Upper lobe of right lung (tissue), 1 donor: Measurements from ENCODE around the gene PHF20. TPM values are rescaled to one million over a fixed set of nuclear protein-coding genes. Genes with fewer than 3 reads are reported as not detected.

Experiments used
- ATAC-seq: fragments of 200-7000 bp; cut with Tn5 transposase; one replicate; pipeline ENCODE4 v1.9.1; 2020; ENCODE audit warnings: mild to moderate bottlenecking, moderate library complexity
- DNase-seq: peaks from one replicate; pipeline ENCODE4 v3.0.0-alpha.2; 2020
- H3K27ac ChIP-seq: fragments of 200-600 bp; one replicate; pipeline ENCODE4 v1.8.0; 2022
- H3K27me3 ChIP-seq: fragments of 200-600 bp; one replicate; pipeline ENCODE4 v1.8.0; 2022; ENCODE audit warnings: mild to moderate bottlenecking
- H3K36me3 ChIP-seq: fragments of 200-600 bp; one replicate; pipeline ENCODE4 v1.8.0; 2022
- H3K4me1 ChIP-seq: fragments of 200-600 bp; one replicate; pipeline ENCODE4 v1.8.0; 2022
- H3K4me3 ChIP-seq: fragments of 200-600 bp; one replicate; pipeline ENCODE4 v1.8.0; 2022; ENCODE audit warnings: mild to moderate bottlenecking
- H3K9me3 ChIP-seq: fragments of 200-600 bp; one replicate; pipeline ENCODE4 v1.8.0; 2022
- intact Hi-C: fragments of 100-400 bp; cut with DNase I; formaldehyde crosslinking; loops from one replicate; pipeline ENCODE4 v1.11.0; 2022
- total RNA-seq: library from RNA; stranded (reverse); fragmentation: NEBNext Ultra II Directional; extraction: Animal tissue kit (Norgen Biotek cat#: 25700); gene quantifications from one replicate; pipeline ENCODE4 v1.2.1, GENCODE V29; 2021
- TF ChIP-seq, protein P1 (sequence below): fragments of 200-600 bp; IDR thresholded peaks from one replicate; pipeline ENCODE4 v1.8.0; 2022; ENCODE audit warnings: antibody characterized with exemption
- donor health status: DM: no; HTN: yes; CAD: no; lungs with severe emphysema.

The PHF20 gene
- total RNA-seq, 1 donor from 2014 or later: 56.5 TPM

DNA sequence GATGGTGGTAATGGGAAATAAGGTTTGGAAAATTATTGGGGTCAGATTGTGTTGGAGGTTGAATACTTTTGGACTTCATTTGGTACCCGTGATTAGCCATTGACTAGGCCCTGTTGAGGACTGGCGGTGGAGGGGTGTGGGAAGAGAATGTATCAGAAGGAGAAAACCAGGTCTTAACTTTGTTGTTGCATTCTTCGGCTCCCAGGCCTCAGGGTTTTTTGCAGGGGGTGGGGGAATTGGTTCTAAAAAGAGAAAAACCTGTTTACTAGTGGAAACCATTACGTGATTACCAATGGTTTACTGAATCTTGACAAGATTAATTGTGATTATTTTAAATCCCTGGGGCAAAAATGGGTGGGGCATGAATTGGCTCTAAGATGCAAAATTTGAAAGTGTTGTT, 85.1 kb downstream of the PHF20 start:
- ATAC-seq (no peak), DNase-seq (no peak)
- TF ChIP-seq, protein P1, sequence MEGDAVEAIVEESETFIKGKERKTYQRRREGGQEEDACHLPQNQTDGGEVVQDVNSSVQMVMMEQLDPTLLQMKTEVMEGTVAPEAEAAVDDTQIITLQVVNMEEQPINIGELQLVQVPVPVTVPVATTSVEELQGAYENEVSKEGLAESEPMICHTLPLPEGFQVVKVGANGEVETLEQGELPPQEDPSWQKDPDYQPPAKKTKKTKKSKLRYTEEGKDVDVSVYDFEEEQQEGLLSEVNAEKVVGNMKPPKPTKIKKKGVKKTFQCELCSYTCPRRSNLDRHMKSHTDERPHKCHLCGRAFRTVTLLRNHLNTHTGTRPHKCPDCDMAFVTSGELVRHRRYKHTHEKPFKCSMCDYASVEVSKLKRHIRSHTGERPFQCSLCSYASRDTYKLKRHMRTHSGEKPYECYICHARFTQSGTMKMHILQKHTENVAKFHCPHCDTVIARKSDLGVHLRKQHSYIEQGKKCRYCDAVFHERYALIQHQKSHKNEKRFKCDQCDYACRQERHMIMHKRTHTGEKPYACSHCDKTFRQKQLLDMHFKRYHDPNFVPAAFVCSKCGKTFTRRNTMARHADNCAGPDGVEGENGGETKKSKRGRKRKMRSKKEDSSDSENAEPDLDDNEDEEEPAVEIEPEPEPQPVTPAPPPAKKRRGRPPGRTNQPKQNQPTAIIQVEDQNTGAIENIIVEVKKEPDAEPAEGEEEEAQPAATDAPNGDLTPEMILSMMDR: no peak
- Histone ChIP-seq H3K27me3 (no peaks in the 10 kb centered on the region), H3K4me1 (no peaks in the 10 kb centered on the region), H3K9me3 (no peaks in the 10 kb centered on the region), H3K4me3 (no peak overlapping the region), H3K27ac (no peak overlapping the region), H3K36me3 (peaks cover 42% of the 10 kb centered on the region)
- intact Hi-C loops: no loop called here

DNA sequence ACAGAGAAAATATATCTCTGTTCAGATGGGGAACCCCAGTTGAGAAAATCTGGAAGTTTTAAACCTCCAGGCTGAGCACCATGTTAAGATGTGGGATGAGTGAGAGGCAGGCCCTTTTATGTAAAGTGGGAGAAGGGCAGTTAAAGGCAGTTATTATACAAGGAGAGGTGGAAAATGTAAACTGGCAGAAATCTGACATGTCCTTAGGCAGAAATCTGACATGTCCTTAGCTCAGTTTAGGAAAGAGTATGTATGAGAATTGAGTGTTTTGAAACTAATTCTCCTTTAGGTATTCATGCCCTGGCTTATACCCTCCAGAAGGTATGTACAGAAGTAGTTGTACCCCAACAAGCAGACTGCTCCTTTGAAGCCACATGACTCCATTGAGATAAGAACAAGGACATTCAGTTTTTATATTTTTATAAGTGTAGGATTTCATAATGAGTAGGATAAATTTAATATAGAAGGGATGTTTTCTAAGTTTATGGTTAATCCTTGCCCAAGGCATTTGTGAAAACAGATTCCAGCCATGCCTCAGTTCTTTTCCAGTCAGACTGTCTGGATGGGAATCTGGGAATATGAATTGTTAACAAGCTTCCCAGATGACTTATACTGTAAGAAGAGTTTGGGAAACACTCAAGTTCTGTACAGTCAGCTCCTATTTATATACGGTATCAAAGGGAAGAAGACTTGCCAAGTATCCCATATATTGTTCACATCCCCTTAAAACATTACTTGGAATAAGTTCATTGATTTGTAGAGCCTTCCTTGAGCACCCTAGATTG, 94.8 kb downstream of the PHF20 start:
- no peak for ATAC-seq
- no peak for DNase-seq
- TF ChIP-seq, protein P1: no peak
- Histone ChIP-seq H3K9me3 (no peaks in the 10 kb centered on the region), H3K27ac (no peak overlapping the region), H3K4me3 (no peak overlapping the region), H3K36me3 (peaks cover 12% of the 10 kb centered on the region), H3K4me1 (no peaks in the 10 kb centered on the region), H3K27me3 (no peaks in the 10 kb centered on the region)
- intact Hi-C loops: no loop called here

DNA sequence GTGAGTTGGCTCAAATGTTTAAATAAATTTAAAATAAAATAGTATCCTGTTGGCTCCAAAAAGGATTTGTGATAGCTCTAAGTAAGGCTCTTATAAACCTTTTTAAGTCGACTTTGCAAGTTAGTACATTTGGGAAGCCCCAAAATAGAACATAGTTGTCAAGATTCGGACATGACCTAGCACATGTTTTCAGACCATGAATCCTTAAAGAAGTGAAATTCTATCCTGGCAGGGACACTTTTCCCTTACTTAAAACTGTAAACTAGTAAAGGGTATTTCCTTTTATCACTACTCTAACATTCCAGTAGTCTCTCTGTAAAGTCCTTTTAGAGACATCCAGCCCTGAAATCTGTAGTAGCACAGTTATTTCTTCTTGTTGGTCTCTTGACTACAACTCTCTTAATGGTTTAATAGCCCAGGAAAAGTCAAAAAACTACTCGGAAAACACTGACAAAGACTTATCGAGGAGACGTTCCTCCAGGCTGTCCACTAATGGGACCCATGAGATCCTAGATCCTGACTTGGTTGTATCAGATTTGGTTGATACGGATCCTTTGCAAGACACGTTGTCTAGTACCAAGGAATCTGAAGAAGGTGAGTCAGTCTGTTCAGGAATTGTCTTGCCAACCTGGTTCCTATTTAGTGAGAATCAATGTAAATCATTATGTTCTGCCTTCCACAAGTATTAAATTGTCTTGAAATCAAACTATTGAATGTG, 98.9 kb downstream of the PHF20 start:
- no peaks in the 10 kb centered on the region for H3K36me3 ChIP-seq
- H3K4me3 ChIP-seq: no peak overlapping the region
- intact Hi-C loops: no loop called here
- DNase-seq: no peak
- H3K4me1 ChIP-seq: no peaks in the 10 kb centered on the region
- H3K27ac ChIP-seq: peak overlapping the region; percentile 20
- ATAC-seq: no peak
- TF ChIP-seq, protein P1: no peak
- no peaks in the 10 kb centered on the region for H3K27me3 ChIP-seq
- no peaks in the 10 kb centered on the region for H3K9me3 ChIP-seq

DNA sequence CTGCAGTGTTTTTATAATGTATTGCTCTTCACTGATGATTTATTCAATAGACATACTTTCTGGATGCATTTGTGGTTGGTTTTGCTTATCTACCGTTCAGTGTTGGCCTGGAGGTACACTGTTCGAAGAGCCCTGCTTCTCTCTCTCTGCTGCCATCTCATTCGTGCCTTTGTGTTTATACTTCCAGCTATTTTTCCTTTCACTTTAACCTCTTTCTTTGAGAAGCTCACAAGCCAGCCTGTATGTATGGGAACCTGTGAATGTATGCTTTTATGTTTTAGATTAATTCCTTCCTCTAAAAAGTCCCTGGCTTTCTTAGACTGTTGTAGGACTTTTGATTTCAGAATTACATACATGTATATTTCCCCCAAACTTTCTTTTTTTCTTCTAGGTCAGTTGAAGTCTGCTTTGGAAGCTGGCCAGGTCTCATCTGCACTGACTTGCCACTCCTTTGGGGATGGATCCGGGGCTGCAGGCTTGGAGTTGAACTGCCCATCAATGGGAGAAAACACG, 99.5 kb downstream of the PHF20 start:
- Histone ChIP-seq H3K4me3 (no peak overlapping the region), H3K9me3 (no peaks in the 10 kb centered on the region), H3K4me1 (no peaks in the 10 kb centered on the region), H3K27ac (peak overlapping the region; percentile 20), H3K27me3 (no peaks in the 10 kb centered on the region), H3K36me3 (no peaks in the 10 kb centered on the region)
- DNase-seq (no peak), ATAC-seq (no peak)
- TF ChIP-seq, protein P1: no peak
- intact Hi-C loops: no loop called here

DNA sequence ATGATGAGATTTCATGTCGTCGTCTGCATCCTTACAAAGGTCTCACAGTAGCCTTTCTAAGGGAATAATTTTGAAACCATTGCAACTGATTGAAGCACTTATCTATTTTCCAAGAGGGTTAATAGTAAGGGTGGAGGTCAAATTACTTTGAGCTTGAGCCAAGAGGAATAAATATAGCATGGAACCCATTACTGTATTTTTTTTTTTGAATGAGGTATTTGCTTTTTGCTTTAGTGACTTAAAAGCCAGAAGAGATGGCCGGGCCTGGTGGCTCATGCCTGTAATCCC, 104.2 kb downstream of the PHF20 start:
- Histone ChIP-seq H3K27me3 (no peaks in the 10 kb centered on the region), H3K4me1 (no peaks in the 10 kb centered on the region), H3K36me3 (no peaks in the 10 kb centered on the region), H3K27ac (no peak overlapping the region), H3K9me3 (no peaks in the 10 kb centered on the region), H3K4me3 (no peak overlapping the region)
- intact Hi-C loops: no loop called here
- no peak for DNase-seq
- TF ChIP-seq, protein P1: no peak
- no peak for ATAC-seq
